NCI-H146 treated with DMSO at 0.1 percent for 48 hours (cell line): ENCODE measurements around the gene C19orf47.
"Not testable (repeated sequence)": the region's sequence is repeated elsewhere in the genome, so short reads cannot be mapped to it uniquely, and the experiment has no call there.

Source experiments
- DNase-seq: peaks from one replicate; lab custom pipeline; 2025; ENCODE audit not compliant: unreplicated experiment; lab: John Stamatoyannopoulos, UW

The C19orf47 gene

DNA sequence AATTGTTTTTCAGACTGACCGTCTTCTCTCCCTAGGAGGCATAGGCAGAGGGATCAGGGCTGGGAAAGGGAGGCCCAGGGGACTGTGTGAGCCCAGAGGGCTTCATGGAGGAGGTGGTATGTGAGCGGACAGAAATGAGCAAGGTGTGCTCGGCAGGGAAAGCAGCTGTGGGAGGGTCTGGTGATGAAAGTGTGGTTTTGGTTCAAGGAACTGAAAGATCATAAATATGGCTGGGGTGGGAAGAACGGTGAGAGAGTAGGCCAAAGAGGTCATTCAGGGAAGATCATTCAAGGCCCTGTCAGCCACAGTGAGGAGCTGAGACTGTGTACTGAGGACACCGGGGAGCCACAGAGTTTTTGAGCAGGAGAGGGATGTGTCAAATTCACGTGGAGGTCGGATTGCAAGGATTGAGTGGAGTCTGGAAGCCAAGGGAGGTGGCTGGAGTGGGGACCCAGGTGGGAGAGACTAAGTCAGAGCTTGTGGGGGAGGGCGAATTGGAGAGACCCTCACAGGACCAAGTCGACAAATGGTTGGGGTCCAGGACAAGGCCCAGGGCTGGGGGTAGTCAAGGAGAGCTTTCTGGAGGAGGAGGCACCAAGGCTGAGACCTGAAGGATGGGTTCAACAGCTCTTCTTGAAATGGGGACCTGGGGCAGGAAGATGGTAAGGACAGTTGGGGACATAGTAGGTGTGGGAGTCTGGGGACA lies 7.9 kb upstream of the C19orf47 start:
- no peak for DNase-seq

GRCh38 chr19:40348961-40349507 lies 837 bp upstream of the C19orf47 start:
- DNase-seq, result peak; percentile 22

GRCh38 chr19:40344422-40344821 lies 3.8 kb downstream of the C19orf47 start:
- DNase-seq, result no peak

- no peak for DNase-seq
Observed at GRCh38 chr19:40342644-40343311, 5.4 kb downstream of the C19orf47 start.

- no peak for DNase-seq
Observed at GRCh38 chr19:40341601-40342482, 6.4 kb downstream of the C19orf47 start.

DNA sequence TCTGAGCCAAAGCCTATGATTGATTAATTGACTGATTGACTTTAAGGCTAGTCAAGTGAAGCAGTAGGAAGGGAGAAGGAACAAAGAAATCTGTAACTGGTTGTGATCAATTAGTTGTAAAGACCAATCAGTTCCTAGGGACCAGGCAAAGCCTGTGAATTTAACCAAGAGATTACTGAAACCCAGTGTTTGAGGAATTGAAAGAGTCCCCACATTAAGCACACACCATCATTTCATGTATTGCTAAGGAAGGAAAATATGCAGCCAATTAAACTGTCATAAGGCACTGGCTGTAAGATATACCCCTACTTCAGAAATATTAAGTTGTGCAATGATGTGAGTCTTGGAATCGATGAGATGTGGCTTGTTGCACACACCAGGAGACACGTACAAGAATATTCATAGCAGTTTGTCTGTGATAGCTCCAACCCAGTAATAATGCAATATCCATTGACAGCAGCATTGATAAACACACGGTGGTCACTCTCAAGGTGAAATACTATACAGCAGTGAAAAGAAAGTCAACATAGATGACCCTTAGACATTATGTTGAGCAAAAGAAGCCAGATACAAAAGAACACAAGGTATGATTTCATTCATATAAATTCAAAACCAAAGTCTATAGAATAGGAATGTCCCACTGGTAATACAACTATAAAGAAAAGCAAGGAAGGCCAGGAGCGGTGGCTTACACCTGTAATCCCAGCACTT lies 9.0 kb downstream of the C19orf47 start:
- no peak for DNase-seq

GRCh38 chr19:40337594-40337993 lies 10.6 kb downstream of the C19orf47 start:
- DNase-seq, result no peak

- DNase-seq, result no peak
Observed at GRCh38 chr19:40337107-40337506, 11.1 kb downstream of the C19orf47 start.

DNA sequence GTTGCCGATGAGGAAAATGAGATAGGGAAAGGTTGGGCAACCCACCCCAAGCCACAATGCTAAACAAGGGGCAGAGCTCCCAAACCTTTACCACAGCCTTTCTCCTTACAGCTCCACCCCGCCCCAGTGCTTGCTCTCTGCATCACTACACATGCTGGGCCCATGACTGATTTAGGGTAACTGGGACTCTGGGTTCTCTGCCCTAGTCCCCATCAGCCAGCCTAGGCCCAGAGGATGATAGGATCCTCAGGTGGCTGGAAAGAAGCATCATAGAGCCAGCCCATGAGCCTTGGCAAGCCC lies 11.6 kb downstream of the C19orf47 start:
- no peak for DNase-seq

- no peak for DNase-seq
Observed at GRCh38 chr19:40335855-40336600, 12.2 kb downstream of the C19orf47 start.

GRCh38 chr19:40335101-40335500 lies 13.1 kb downstream of the C19orf47 start:
- no peak for DNase-seq

GRCh38 chr19:40333083-40333482 lies 15.1 kb downstream of the C19orf47 start:
- DNase-seq, result not testable (repeated sequence)

DNA sequence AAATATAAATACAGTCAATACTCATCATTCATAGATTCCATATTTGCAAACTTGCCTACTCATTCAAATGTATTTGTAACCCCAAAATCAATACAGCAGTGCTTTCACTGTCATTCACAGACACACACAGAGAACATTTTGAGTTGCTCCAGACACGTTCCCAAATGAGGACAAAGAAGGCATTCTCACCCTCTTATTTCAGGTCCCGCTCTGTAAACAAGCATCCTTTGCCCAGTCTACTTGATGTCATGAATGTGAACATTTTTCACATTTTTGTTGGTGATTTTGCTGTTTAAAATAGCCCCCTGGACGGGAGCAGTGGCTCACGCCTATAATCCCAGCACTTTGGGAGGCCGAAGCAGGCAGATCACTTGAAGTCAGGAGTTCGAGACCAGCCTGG lies 15.5 kb downstream of the C19orf47 start:
- DNase-seq, result no peak

DNA sequence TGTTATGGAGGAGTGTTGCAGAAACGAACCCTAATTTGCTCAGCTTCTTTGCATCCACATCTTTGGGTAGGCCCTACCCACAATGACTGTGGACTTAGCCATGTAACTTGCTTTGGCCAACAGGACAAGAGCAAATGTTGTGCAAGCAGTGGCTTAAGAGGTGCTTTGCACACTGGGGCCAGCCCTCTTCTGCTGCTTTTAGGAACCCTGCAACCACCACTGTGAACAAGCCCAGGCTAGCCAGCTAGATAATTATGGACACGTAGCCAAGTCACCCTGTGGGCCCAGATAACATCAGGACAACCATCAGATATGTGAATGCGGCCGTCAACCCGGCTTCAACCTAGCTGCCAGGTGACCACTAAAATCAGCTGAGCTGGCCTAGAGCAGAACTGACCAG lies 17.1 kb downstream of the C19orf47 start:
- no peak for DNase-seq

DNA sequence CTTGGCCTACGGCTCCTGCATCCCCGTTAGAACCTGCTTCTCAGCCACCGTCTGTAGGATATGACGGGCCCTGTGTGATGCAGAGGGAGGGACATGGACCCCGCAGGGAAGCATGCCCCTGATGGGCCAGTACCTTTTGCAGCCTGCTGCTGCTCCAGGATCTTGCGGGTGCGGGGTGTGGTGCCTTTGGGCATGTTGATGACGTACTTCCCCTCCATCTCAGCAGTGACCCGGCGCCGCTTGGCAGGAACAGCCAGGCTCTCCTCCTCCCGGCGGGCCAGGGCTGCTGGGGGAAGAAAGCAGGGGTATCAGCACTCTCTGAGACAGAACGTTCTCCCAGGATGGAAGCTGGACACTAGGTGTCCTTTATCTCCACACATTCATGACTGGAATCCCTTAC lies 22.0 kb downstream of the C19orf47 start:
- DNase-seq, result no peak

DNA sequence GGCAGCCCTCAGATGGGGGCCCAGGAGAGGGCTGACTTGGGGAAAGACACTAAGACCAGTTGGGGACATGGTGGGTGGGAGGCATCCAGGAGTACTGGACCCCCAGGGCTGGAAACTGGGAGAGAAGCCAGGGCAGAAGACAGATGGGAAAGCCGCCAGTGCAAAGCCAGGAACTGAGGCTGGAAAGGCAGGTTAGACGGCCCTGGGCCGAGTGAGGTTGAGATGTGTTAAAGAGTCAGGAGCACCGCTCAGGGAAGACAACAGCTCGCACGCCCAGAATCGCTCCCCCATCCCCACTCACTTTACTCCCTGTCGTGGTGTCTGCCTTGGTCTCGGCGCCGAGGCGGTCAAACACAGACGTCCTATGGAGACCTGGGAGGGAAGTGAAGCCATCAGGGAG lies 24.5 kb downstream of the C19orf47 start:
- no peak for DNase-seq

DNA sequence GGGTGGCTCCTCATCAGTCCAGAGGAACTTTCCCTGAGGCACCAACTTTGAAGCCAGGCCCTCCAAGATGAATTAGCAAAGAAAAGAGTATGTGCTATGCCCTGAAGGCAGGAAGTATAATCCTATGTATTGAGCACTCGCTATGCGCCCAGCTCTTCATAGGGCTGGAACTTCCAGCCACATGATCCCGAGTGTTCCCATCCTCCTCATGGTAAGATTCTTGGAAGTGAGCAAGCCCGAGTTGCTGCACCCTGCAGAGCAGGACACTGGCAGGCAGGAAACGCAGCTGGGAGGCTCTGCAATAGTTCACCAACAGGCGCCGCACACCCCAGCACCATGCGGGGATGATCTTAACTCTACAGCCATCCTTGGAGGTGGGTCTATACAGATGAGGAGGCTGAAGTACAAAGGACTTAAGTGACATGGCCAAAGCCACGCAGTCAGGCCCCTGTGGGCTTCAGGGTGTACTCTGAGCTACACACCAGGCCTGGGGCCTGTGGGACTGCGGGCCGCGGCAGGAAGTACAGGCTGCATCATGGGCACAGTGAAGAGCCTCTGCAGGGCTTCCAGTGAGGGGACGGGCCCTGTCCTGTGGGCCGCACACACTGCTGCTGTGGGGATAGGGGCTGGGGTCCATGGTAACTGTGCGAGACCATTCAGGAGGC lies 25.1 kb downstream of the C19orf47 start:
- no peak for DNase-seq

DNA sequence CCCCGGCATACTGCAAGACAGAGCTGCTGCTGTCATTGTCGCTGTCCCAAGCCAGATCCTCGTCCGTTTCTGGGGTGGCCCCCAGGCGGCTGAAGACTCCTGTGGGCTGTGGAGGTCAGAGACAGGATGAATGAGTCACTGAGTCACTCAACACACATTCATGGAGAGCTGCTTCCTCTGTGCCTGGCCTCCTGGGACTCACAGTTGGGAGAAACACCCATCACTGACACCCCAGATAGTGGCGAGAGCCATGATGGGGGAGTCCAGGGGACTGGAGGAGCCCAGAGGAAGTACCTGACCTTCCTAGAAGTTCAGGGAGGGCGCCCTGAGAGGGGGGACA lies 26.0 kb downstream of the C19orf47 start:
- no peak for DNase-seq

DNA sequence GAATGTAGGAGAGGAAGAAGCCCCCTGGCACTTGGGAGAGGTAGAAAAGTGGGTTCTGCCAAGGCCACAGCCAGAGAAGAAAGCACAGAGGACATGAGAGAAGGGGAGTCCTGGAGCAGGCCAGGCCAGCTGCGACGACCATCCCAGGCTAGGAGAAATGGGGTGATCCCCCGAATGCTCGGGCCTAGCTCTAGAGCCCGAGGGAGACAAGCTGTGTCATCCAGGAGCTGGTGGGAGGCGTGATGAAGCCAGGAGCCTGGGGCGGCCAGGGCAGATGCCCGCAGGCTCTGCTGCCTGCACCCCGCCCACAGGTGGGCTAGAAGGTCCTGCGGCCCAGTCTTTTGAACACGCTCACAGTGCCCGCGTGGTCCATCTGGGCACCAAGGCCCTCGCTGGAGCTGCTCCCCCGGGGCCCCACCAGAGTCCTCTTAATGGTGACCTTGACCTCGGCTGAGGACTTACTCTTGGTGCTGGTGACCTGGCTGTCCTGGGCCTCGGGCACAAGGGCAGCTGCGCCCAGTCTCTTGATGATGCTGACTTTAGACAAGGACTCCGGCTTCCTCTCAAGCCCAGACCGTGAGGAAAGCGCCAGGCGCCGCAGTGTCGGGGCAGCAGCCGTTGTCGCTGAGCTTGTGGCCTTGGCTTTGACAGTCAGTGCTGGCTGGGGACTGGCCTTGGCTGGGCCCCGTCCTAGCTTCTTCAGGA lies 26.5 kb downstream of the C19orf47 start:
- no peak for DNase-seq
